HG03439 (cell line): ENCODE measurements around the gene NT5C3B.
A peak's percentile ranks its signal among the peaks of the same experiment; 100 is the strongest.
"Not testable (repeated sequence)": the region's sequence is repeated elsewhere in the genome, so short reads cannot be mapped to it uniquely, and the experiment has no call there.

Experiments used
- ATAC-seq: cut with Tn5 transposase; IDR thresholded peaks from one replicate; pipeline ENCODE4 v1.9.1; 2021; ENCODE audit warnings: mild to moderate bottlenecking, moderate library complexity; ENCODE audit not compliant: unreplicated experiment

Gene NT5C3B

DNA sequence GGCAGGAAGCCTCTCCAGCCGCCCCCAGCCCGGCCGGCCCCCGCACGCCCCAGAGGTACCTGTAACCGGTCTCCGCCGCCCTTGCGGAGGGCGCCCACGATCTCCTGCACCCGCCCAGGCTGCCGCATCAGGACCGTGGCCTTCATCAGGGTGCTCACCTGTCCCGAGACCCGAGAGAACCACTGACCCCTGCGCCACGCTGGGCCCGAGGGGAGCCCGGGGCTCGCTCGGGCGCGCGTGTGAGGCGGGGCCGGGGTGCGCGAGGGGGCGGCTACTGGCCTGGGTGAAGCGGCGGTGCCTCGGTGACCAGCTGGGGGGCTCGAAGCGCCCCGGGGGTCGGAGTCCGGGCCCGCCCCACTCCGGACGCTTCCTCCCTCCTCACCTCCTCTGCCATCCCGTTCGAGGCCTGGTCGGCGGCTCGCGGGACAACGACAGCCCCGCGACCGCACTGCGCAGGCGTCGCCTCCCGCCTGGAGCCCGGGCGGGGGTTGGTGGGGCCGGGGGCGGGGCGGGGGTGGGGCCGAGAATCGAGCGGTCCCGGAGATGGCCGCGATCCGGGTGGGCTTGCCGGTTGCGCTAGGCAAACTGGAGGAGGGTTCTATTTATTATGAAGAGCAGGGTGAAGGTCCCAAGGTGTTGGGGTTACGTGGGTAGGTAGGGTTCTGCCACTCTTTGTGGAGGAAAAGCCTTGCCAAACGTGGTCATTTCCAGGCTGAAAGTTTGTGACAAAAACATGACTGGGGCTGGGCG lies at the start of gene NT5C3B:
Gene NT5C3B, minus strand, starts transcription at position 433 of the 750 bp plus-strand sequence. Its CDS starts 39 bp downstream, at position 394.
- ATAC-seq = no peak

DNA sequence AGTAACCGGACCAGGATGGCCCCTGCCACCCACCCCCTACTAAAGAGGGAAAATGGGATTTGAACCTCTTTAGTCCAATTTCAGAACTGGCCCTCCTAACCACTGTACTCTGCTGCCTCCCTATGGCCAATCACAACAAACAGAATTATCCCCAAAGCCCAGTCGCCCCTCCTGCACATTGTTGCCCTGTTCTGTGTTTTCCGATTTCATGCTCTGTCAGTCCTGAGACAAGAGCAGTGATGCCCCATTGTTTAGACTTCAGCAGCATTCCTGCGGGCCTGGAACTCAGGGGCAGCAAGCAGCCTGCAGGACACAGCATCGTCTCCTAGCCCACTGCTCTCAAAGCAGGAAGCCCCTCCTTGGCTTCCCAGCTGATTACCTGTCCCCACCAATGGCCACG lies 49.7 kb upstream of the NT5C3B start:
- ATAC-seq = no peak

DNA sequence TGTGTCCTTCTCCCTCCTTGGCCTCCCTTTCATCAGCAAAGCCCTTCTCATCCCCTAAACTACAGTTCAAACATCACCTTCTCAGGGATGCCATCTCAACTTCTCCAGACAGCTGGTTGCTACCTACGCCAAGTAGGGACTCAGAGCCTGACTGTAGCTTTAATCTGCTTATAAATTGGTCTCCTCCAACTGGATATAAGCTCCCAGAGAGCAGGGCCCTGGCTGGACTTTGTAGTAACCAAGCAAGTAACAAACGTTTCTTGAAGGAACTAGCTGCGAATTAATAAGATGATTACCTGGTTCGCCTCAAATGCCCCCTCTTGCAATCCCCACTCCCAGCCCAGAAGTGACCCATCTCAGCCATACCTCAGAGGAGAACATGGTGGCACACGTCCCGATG lies 46.7 kb upstream of the NT5C3B start:
- ATAC-seq = no peak

- no peak for ATAC-seq
Measured at GRCh38 chr17:41880130-41880529, 44.1 kb upstream of the NT5C3B start.

DNA sequence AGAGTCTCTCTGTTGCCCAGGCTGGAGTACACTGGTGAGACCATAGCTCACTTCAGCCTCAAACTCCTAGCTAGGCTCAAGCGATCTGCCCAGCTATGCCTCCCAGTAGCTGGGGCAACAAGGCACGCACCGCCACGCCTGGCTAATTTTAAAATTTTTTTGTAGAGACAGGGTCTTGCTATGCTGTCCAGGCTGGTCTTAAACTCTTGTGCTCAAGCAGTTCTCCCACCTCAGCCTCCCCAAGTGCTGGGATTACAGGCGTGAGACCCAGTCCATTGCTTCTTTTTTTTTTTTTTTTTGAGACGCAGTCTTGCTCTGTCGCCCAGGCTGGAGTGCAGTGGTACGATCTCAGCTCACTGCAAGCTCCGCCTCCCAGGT lies 38.2 kb upstream of the NT5C3B start:
- not testable (repeated sequence) for ATAC-seq

- no peak for ATAC-seq
Measured at GRCh38 chr17:41873559-41874292, 37.7 kb upstream of the NT5C3B start.

- ATAC-seq = no peak
Measured at GRCh38 chr17:41871789-41872188, 35.8 kb upstream of the NT5C3B start.

GRCh38 chr17:41870627-41871026 lies 34.6 kb upstream of the NT5C3B start:
- ATAC-seq = no peak

DNA sequence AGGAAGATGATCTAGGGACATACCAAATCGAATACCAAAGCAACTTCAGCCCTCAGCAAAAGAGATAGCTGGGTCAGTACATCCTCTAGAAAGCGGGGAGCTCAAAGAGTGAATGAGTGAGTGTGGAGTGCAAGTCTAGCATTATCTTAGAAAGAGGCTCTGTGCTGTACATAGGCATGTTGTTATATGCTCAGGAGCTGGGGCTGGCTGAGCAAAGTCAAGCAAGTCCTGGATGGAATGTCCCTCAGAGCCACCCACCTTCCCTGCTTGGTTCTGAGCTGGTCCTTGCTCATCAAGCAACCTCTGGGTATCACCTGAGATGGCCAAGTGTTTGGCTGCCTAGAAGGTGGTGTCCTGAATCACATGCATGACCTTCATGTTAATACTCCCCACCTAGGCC lies 34.1 kb upstream of the NT5C3B start:
- ATAC-seq = no peak

DNA sequence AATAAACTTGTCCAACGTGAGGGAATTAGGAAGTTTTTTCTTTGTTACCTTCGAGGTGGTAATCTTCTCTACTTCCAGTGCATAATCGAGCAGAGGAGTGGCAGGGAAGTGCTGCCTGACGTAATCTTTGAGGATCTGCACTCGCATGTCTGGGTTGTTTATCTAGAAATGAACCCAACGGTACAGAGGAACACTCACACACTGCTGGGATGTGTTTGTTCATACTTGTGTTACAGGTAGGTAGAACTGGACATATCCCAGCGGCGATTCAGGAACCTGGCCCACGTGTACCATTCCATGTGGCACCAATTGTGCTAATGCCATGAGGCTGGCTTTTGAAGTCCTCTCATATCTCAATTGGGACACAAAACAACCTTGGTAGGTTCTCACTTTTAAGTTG lies 33.4 kb upstream of the NT5C3B start:
- ATAC-seq = no peak

DNA sequence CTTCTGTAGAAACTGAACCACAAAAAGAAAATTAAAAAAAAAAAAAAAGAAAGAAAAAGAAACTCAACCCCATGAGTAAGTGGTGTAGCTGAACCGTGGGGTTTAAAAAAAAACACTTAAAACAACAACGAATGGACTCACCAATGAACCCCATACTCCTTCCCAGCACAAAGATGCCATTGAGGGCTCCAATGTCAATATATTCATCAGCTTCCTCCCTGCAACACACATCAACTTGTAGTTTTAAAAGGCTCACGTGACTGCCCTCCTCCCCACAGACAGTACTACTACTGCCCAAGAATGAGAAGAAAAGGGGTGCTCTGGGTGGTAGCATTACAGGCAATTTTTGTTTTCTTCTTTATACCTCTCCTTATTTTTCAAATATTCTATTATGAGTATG lies 32.5 kb upstream of the NT5C3B start:
- ATAC-seq = no peak

GRCh38 chr17:41865596-41865893 lies 29.5 kb upstream of the NT5C3B start:
- no peak for ATAC-seq

DNA sequence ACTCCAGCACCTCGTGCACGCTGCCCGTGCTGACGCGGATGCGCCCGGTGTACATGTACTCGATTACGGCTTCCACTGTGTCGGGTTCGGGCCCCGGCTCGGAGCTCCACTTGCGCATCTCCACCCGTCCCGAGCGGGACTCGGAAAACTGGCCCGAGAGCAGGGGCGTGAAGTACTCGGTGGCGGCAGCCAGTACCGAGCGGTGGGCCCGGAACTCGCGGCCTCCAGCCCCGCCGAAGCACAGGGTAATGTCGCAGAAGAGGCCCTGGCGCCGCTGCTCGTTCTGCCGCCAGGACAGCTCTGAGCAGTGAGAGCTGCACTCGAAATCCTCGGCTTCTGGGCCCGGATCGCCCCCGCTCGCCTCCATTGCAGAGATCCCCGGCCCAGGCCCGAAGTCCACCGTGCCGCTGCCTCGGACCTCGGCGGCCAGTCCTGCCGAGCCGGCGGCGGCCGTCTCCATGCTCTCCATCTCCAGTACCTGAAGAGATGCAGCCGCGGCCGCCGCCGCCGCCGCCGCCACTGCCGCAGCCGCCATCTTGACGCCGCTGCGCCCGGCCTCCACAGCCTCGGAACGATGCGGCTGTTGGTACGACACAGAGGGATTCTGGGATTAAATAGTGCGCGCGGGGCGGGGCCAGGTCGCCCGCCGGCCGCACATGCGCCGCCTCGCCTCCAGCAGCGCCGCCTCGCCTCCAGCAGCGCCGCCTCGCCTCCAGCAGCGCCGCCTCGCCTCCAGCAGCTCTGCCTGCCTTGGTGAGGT lies 29.0 kb upstream of the NT5C3B start, which contains the start of gene KLHL11:
Gene KLHL11, minus strand, starts transcription at position 588 of the 760 bp plus-strand sequence. Its CDS starts 53 bp downstream, at position 535.
- ATAC-seq = peak; percentile 82

DNA sequence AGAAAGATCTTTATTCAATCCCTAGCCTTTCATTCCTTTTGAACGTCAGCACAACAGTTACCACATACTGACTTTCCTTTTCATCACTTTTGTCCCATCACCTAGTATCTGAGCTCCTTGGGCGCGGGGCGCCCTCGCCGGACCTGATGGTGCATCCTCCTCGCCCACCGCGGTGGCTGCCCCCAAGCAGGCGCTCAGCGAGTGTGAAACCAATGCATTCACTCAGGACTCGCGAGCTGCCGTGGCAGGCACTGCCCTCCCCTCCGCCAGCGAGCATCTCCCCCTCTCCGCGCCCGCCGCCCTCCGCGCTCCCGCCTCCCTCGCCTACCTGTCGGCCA lies 28.4 kb upstream of the NT5C3B start:
- ATAC-seq = no peak

GRCh38 chr17:41863074-41863848 lies 27.2 kb upstream of the NT5C3B start:
- no peak for ATAC-seq

GRCh38 chr17:41860254-41860931 lies 24.4 kb upstream of the NT5C3B start:
- ATAC-seq = no peak

GRCh38 chr17:41851382-41851781 lies 15.3 kb upstream of the NT5C3B start:
- not testable (repeated sequence) for ATAC-seq

- ATAC-seq = no peak
Measured at GRCh38 chr17:41849251-41849990, 13.4 kb upstream of the NT5C3B start.

DNA sequence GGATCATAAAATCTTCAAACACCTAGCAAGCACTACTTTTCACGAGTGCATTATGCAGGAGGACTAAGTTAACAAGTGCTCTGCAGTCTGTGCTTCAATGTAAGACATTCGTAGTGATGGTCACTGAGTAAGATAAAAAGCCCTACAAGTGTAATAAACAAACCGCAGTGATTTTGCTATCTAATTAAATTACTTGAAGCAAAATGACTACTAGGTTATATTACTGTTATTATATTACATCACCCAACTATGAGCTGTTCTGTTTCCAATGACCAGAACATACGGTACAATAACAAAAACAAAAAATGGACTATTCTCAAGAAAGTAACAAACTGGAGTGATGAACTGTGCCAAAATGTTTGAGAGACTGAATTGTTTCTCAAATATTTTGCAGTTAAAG lies 12.8 kb upstream of the NT5C3B start:
- ATAC-seq = no peak

- ATAC-seq = no peak
Measured at GRCh38 chr17:41844971-41845370, 8.9 kb upstream of the NT5C3B start.
